IMR-90 (cell line): ENCODE results near the gene ANKRD6.

Source experiments
- CEBPB ChIP-seq: IDR thresholded peaks from 2 replicates; pipeline ENCODE4 v1.6.1; 2012; ENCODE audit warnings: low read depth, low read length, improper control_type of control experiment
- CTCF ChIP-seq: conservative IDR thresholded peaks from 2 replicates; pipeline ENCODE4 v1.5.1; 2012; ENCODE audit warnings: mild to moderate bottlenecking, low read depth, low read length, improper control_type of control experiment
- ELK1 ChIP-seq: fragments of 150-350 bp; IDR thresholded peaks from 2 replicates; pipeline ENCODE4 v1.6.1; 2016; ENCODE audit warnings: low read depth, mild to moderate bottlenecking, low read length, moderate library complexity, borderline replicate concordance
- POLR2A ChIP-seq: IDR thresholded peaks from 2 replicates; pipeline ENCODE4 v1.6.1; 2012; ENCODE audit warnings: mild to moderate bottlenecking, low read depth, low read length
- RAD21 ChIP-seq: IDR thresholded peaks from 2 replicates; pipeline ENCODE4 v1.6.1; 2012; ENCODE audit warnings: low read length, improper control_type of control experiment

DNA sequence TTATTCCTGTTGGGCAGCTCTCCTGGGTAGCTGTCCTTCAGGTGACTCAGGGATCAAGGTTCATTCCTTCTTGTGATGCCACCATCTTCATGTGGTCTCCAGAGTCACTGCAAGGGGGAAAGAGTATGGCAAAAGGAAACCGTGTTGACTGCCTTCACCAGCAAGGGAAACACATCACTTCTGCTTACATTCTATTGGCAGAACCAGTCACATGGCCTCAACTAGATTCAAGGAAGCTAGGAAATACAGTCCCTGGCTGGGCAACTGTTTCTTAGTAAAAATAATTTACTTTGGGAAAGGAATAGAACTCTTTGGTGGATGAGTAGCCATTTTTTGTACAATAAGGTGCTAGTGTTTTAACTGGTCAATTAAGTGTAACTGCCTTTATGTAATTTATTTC is 5.3 kb downstream of the ANKRD6 start:
- TF ChIP-seq CTCF (no peak), POLR2A (no peak), ELK1 (no peak), CEBPB (no peak), RAD21 (no peak)
